ENCODE data around the gene GREB1. TPM values are rescaled to one million over a fixed set of nuclear protein-coding genes. Genes with fewer than 3 reads are reported as not detected.

Gene GREB1
- total and polyA plus RNA-seq, 2 donors (not counting 1 experiment from before 2014, with no cell fraction given), result 0.04 to 0.39 TPM

- H3K4me1 Mint-ChIP-seq, result no peaks in the 10 kb centered on the region
- Histone ChIP-seq H2AFZ (ENCODE audit: insufficient read depth, low read depth, low read length, poor library complexity, severe bottlenecking) (no peak overlapping the region), H4K20me1 (ENCODE audit: control insufficient read depth, insufficient read depth, low read length, poor library complexity, severe bottlenecking) (no peaks in the 10 kb centered on the region), H3K9me3 (ENCODE audit: control extremely low read depth in 1 of 3, control insufficient read depth in 2 of 3, insufficient read depth in 1 of 3, low read length in 2 of 3) (no peaks in the 10 kb centered on the region), H3K36me3 (replicated peaks in 1 of 2; ENCODE audit: control extremely low read depth in 1 of 2, control insufficient read depth in 1 of 2, extremely low read depth in 1 of 2, insufficient read depth in 2 of 2, low read length in 1 of 2) (no peaks in the 10 kb centered on the region), H3K27ac (ENCODE audit: low read length in 2 of 2) (no peak overlapping the region), H3K4me2 (replicated peaks; ENCODE audit: low read depth, low read length, poor library complexity, severe bottlenecking) (no peak overlapping the region), H3K9ac (ENCODE audit: low read length) (no peak overlapping the region), H3K79me2 (ENCODE audit: control insufficient read depth, insufficient read depth, low read length) (no peaks in the 10 kb centered on the region), H3K4me3 (ENCODE audit: control extremely low read depth in 1 of 5, extremely low read depth in 1 of 5, insufficient read depth in 1 of 5, low read depth in 2 of 5, low read length in 4 of 5) (no peak overlapping the region), H3K27me3 (replicated peaks in 1 of 4; ENCODE audit: control extremely low read depth in 1 of 4, control insufficient read depth in 3 of 4, insufficient read depth in 4 of 4, low read length in 3 of 4) (peaks cover 0 to 11% (median 3%) of the 10 kb centered on the region in 4 experiments), H3K4me1 (ENCODE audit: control insufficient read depth in 2 of 2, insufficient read depth in 2 of 2, low read length in 2 of 2) (no peaks in the 10 kb centered on the region)
- ATAC-seq (ENCODE audit: low read depth) (no peak), DNase-seq (no peak)
- ChIA-PET POLR2A (no interaction called here), CTCF (interaction anchor here (0.7 to 4.4 kb wide), 12 partner anchors 9 to 749 kb away, joined by 3 to 51 read pairs (median 4); a partner anchor contains a TSS)
- no peak overlapping the region for H3K4me3 Mint-ChIP-seq
- intact Hi-C loops (cut with micrococcal nuclease), result loop anchor here (1.0 to 5.0 kb wide), 2 partner anchors 104 to 350 kb away; no protein-coding TSS in a partner anchor
- WGBS (ENCODE audit: insufficient coverage), result 83% methylated on average over 19 of the region's 19 CpGs
- H3K9me3 Mint-ChIP-seq (ENCODE audit: insufficient read depth), result no peaks in the 10 kb centered on the region
- no peak for TF ChIP-seq CTCF (IDR thresholded peaks at IDR 0.05)
- no peak for TF ChIP-seq EZH2 (IDR thresholded peaks at IDR 0.05; ENCODE audit: borderline replicate concordance, insufficient read depth, low read depth, low read length, poor library complexity, severe bottlenecking)
- H3K27me3 Mint-ChIP-seq, result peaks cover 13% of the 10 kb centered on the region
- H3K27ac Mint-ChIP-seq, result no peak overlapping the region
Measured at GRCh38 chr2:11581797-11582611, 48.2 kb downstream of the GREB1 start.

DNA sequence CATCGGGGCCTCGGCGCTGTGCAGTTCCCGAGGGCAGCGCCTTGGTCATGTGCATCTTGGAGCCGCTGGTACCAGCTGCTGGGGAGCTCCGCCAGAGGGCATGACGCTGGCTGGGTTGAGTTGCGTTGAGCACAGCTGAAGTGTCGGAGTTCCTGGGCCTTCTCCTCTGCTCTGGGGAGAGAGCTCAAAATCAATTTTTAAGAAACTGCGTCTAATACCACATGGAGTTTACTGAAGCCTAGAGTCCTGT, 48.7 kb downstream of the GREB1 start:
- no peak overlapping the region for H3K9ac ChIP-seq (ENCODE audit: low read length)
- Mint-ChIP-seq H3K4me1 (no peaks in the 10 kb centered on the region), H3K9me3 (ENCODE audit: insufficient read depth) (no peaks in the 10 kb centered on the region), H3K27me3 (peaks cover 16% of the 10 kb centered on the region), H3K27ac (no peak overlapping the region), H3K4me3 (no peak overlapping the region)
- peaks cover 0 to 11% (median 3%) of the 10 kb centered on the region in 4 experiments for H3K27me3 ChIP-seq (replicated peaks in 1 of 4; ENCODE audit: control extremely low read depth in 1 of 4, control insufficient read depth in 3 of 4, insufficient read depth in 4 of 4, low read length in 3 of 4)
- no peaks in the 10 kb centered on the region for H4K20me1 ChIP-seq (ENCODE audit: control insufficient read depth, insufficient read depth, low read length, poor library complexity, severe bottlenecking)
- intact Hi-C loops (cut with micrococcal nuclease), result loop anchor here (1.0 to 5.0 kb wide), 2 partner anchors 104 to 350 kb away; no protein-coding TSS in a partner anchor
- no peak for DNase-seq
- no peak overlapping the region for H3K27ac ChIP-seq (ENCODE audit: low read length in 2 of 2)
- no peak for TF ChIP-seq CTCF (IDR thresholded peaks at IDR 0.05)
- no peak for TF ChIP-seq EZH2 (IDR thresholded peaks at IDR 0.05; ENCODE audit: borderline replicate concordance, insufficient read depth, low read depth, low read length, poor library complexity, severe bottlenecking)
- H3K4me2 ChIP-seq (replicated peaks; ENCODE audit: low read depth, low read length, poor library complexity, severe bottlenecking), result no peak overlapping the region
- H3K4me3 ChIP-seq (ENCODE audit: control extremely low read depth in 1 of 5, extremely low read depth in 1 of 5, insufficient read depth in 1 of 5, low read depth in 2 of 5, low read length in 4 of 5), result no peak overlapping the region
- no peak overlapping the region for H2AFZ ChIP-seq (ENCODE audit: insufficient read depth, low read depth, low read length, poor library complexity, severe bottlenecking)
- ChIA-PET CTCF (interaction anchor here (0.7 to 4.4 kb wide), 13 partner anchors 9 to 750 kb away, joined by 3 to 51 read pairs (median 4); a partner anchor contains a TSS), POLR2A (no interaction called here)
- WGBS (ENCODE audit: insufficient coverage), result 76% methylated on average over 10 of the region's 11 CpGs
- no peak for ATAC-seq (ENCODE audit: low read depth)
- no peaks in the 10 kb centered on the region for H3K4me1 ChIP-seq (ENCODE audit: control insufficient read depth in 2 of 2, insufficient read depth in 2 of 2, low read length in 2 of 2)
- H3K79me2 ChIP-seq (ENCODE audit: control insufficient read depth, insufficient read depth, low read length), result no peaks in the 10 kb centered on the region
- no peaks in the 10 kb centered on the region for H3K9me3 ChIP-seq (ENCODE audit: control extremely low read depth in 1 of 3, control insufficient read depth in 2 of 3, insufficient read depth in 1 of 3, low read length in 2 of 3)
- no peaks in the 10 kb centered on the region for H3K36me3 ChIP-seq (replicated peaks in 1 of 2; ENCODE audit: control extremely low read depth in 1 of 2, control insufficient read depth in 1 of 2, extremely low read depth in 1 of 2, insufficient read depth in 2 of 2, low read length in 1 of 2)

All from B cell (primary cell).